Measurements from ENCODE around the gene ATG9A. TPM values are rescaled to one million over a fixed set of nuclear protein-coding genes. Genes with fewer than 3 reads are reported as not detected.

Gene ATG9A
- total and polyA plus RNA-seq, 2 donors (not counting 3 experiments of a cell fraction or from before 2014, with no cell fraction given) = 65.5 to 95.0 TPM

DNA sequence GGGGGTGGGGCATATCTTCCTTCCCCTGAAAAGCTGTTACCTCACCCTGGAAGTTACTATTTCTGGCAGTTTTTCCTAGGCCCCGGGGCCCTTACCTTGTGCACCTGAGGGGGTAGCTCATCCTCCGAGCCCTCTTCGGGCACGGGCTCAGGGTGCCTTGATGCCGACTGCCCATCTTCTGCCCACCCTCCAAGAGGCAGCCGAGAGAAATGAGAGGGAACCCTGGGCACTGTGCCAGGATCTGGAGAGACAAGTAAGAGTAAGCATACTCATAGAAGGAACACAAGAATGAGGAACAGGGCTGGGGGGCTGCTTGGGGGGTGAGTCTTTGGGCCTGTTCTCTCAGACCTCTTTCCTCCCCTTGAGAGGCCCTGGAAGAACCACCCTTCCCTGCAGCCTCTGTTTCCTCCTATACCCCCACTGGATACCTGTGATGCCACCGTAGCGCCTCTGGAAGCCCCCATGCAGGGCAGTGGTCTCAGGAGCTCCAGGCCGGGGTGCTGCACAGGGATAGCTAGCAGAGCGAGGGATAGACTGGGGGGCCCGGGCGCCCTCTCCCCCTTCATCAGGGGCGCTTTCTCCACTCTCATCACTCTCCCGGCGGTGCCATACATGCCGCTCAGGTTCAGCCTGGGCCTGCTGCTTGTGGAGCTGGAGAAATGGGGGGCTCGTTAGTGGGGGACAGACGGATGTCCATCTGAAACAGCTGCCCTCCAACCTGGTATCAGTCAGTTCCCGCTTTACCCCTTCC lies 8.6 kb downstream of the ATG9A start:
- Histone ChIP-seq H3K36me3 (ENCODE audit: control insufficient read depth in 2 of 2, extremely low read depth in 1 of 2, insufficient read depth in 2 of 2, low read length in 2 of 2) (peaks cover 3 to 45% of the 10 kb centered on the region in 2 experiments), H3K4me3 (replicated peaks in 1 of 3; ENCODE audit: insufficient read depth in 1 of 3, low read depth in 1 of 3, low read length in 3 of 3) (no peak overlapping the region), H3K79me2 (ENCODE audit: control insufficient read depth, insufficient read depth, low read length) (no peaks in the 10 kb centered on the region), H4K20me1 (replicated peaks; ENCODE audit: control insufficient read depth, extremely low read depth, insufficient read depth, low read length) (no peaks in the 10 kb centered on the region), H3K9me3 (replicated peaks; ENCODE audit: control insufficient read depth, insufficient read depth, low read length) (no peaks in the 10 kb centered on the region), H3K27me3 (ENCODE audit: control insufficient read depth in 2 of 2, insufficient read depth in 2 of 2, low read length in 2 of 2) (no peaks in the 10 kb centered on the region), H3K9ac (replicated peaks; ENCODE audit: extremely low read depth, insufficient read depth, low read length) (no peak overlapping the region), H3K4me1 (ENCODE audit: control insufficient read depth, extremely low read depth, insufficient read depth, low read length) (peaks cover 14% of the 10 kb centered on the region), H2AFZ (ENCODE audit: low read depth, low read length) (no peak overlapping the region), H3K4me2 (ENCODE audit: insufficient read depth, low read length) (no peak overlapping the region), H3K9me1 (replicated peaks; ENCODE audit: control insufficient read depth, extremely low read depth, insufficient read depth, low read length) (no peaks in the 10 kb centered on the region), H3K27ac (ENCODE audit: insufficient read depth, low read depth, low read length) (no peak overlapping the region)
- no TSS peak for BruUV-seq (replicated peaks)
- dilution Hi-C loops (cut with MboI; ENCODE audit: extremely low pct_ligation_motif_present, low sequenced_read_pairs) (no loop called here), intact Hi-C loops (cut with micrococcal nuclease) (no loop called here)
- no peak for TF ChIP-seq CTCF (IDR thresholded peaks at IDR 0.05; ENCODE audit: extremely low read depth in 1 of 2, insufficient read depth in 1 of 2, low read depth in 1 of 2, low read length in 2 of 2)
- no peak for TF ChIP-seq MYC (IDR thresholded peaks at IDR 0.05; ENCODE audit: low read depth, low read length)
- no peak for TF ChIP-seq POLR2AphosphoS5 (IDR thresholded peaks at IDR 0.05; ENCODE audit: insufficient read depth, low read depth, low read length)
- TF ChIP-seq POLR2A (IDR thresholded peaks at IDR 0.05; ENCODE audit: low read depth, low read length) = no peak
- no peak for TF ChIP-seq EZH2 (IDR thresholded peaks at IDR 0.05; ENCODE audit: borderline replicate concordance, low read depth, low read length, severe bottlenecking)
- TF ChIP-seq GATA2 (IDR thresholded peaks at IDR 0.05; ENCODE audit: insufficient read depth, insufficient read length, low read depth, low read length) = no peak
- TF ChIP-seq FOS (IDR thresholded peaks at IDR 0.05; ENCODE audit: borderline replicate concordance, insufficient read depth, low read length) = no peak
- TF ChIP-seq JUN (IDR thresholded peaks at IDR 0.05; ENCODE audit: borderline replicate concordance, insufficient read depth, insufficient read length, low read depth) = no peak
- TF ChIP-seq MAX (IDR thresholded peaks at IDR 0.05; ENCODE audit: insufficient read depth, insufficient read length) = no peak
- no peak for DNase-seq (ENCODE audit: low read depth, low spot score)
- no peak for FAIRE-seq
- ChIA-PET POLR2A (no interaction called here), CTCF (no interaction called here)

Measured in endothelial cell of umbilical vein (primary cell).